GM23338 (cell line): ENCODE results near the gene CD44.

Experiments
- CREB1 ChIP-seq: fragments of 250-450 bp; sonication (Bioruptor Pico); IDR thresholded peaks from 2 replicates; pipeline ENCODE4 v1.5.0; 2020; ENCODE audit warnings: low read depth, mild to moderate bottlenecking, moderate library complexity
- CTCF ChIP-seq, 2 experiments: fragments of 200-600 bp in 1 of 2; sonication (generic) in 1 of 2; conservative IDR thresholded peaks; 2 replicates each; pipeline versions ENCODE4 v1.5.1 to v1.6.1; 2016 to 2017; ENCODE audit warnings: antibody characterized with exemption in 2 of 2, low read depth in 2 of 2, mild to moderate bottlenecking in 2 of 2, moderate library complexity in 1 of 2
- EZH2 ChIP-seq: fragments of 200-600 bp; sonication (generic); IDR thresholded peaks from one replicate; pipeline ENCODE4 v1.8.0; 2017; ENCODE audit warnings: antibody characterized with exemption, mild to moderate bottlenecking, low read depth; ENCODE audit not compliant: unreplicated experiment
- EZH2phosphoT487 ChIP-seq: fragments of 200-600 bp; sonication (generic); IDR thresholded peaks from one replicate; pipeline ENCODE4 v1.8.1; 2018; ENCODE audit warnings: antibody characterized with exemption; ENCODE audit not compliant: unreplicated experiment
- POLR2AphosphoS5 ChIP-seq: IDR thresholded peaks from 2 replicates; pipeline ENCODE4 v1.6.1; 2016; ENCODE audit warnings: antibody characterized with exemption, low read depth
- STAT1 ChIP-seq: IDR thresholded peaks from one replicate; pipeline ENCODE4 v1.6.1; 2016; ENCODE audit warnings: antibody characterized with exemption; ENCODE audit not compliant: unreplicated experiment
- ZNF114 ChIP-seq: fragments of 250-450 bp; sonication (Bioruptor Pico); IDR thresholded peaks from 2 replicates; pipeline ENCODE4 v1.5.0; 2020; ENCODE audit warnings: mild to moderate bottlenecking, moderate library complexity
- ZNF331 ChIP-seq: fragments of 250-450 bp; sonication (Bioruptor Pico); IDR thresholded peaks from 2 replicates; pipeline ENCODE4 v1.5.0; 2020; ENCODE audit warnings: low read depth, mild to moderate bottlenecking, moderate library complexity
- TF ChIP-seq, protein P1 (sequence below): IDR thresholded peaks from one replicate; pipeline ENCODE4 v1.6.1; 2018; ENCODE audit warnings: antibody characterized with exemption; ENCODE audit not compliant: unreplicated experiment
- TF ChIP-seq, protein P2 (sequence below): IDR thresholded peaks from 2 replicates; pipeline ENCODE4 v1.6.1; 2016; ENCODE audit warnings: antibody characterized with exemption

GRCh38 chr11:35231076-35231860 lies 92.3 kb downstream of the CD44 start:
- TF ChIP-seq CTCF (conservative IDR thresholded peaks at IDR 0.05; ENCODE audit: low read depth in 2 of 2), result no peak
- TF ChIP-seq, protein P1, sequence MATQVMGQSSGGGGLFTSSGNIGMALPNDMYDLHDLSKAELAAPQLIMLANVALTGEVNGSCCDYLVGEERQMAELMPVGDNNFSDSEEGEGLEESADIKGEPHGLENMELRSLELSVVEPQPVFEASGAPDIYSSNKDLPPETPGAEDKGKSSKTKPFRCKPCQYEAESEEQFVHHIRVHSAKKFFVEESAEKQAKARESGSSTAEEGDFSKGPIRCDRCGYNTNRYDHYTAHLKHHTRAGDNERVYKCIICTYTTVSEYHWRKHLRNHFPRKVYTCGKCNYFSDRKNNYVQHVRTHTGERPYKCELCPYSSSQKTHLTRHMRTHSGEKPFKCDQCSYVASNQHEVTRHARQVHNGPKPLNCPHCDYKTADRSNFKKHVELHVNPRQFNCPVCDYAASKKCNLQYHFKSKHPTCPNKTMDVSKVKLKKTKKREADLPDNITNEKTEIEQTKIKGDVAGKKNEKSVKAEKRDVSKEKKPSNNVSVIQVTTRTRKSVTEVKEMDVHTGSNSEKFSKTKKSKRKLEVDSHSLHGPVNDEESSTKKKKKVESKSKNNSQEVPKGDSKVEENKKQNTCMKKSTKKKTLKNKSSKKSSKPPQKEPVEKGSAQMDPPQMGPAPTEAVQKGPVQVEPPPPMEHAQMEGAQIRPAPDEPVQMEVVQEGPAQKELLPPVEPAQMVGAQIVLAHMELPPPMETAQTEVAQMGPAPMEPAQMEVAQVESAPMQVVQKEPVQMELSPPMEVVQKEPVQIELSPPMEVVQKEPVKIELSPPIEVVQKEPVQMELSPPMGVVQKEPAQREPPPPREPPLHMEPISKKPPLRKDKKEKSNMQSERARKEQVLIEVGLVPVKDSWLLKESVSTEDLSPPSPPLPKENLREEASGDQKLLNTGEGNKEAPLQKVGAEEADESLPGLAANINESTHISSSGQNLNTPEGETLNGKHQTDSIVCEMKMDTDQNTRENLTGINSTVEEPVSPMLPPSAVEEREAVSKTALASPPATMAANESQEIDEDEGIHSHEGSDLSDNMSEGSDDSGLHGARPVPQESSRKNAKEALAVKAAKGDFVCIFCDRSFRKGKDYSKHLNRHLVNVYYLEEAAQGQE, result no peak
- TF ChIP-seq STAT1, result no peak
- TF ChIP-seq EZH2, result no peak
- no peak for TF ChIP-seq POLR2AphosphoS5
- TF ChIP-seq, protein P2, sequence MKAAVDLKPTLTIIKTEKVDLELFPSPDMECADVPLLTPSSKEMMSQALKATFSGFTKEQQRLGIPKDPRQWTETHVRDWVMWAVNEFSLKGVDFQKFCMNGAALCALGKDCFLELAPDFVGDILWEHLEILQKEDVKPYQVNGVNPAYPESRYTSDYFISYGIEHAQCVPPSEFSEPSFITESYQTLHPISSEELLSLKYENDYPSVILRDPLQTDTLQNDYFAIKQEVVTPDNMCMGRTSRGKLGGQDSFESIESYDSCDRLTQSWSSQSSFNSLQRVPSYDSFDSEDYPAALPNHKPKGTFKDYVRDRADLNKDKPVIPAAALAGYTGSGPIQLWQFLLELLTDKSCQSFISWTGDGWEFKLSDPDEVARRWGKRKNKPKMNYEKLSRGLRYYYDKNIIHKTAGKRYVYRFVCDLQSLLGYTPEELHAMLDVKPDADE, result no peak
- TF ChIP-seq EZH2phosphoT487, result no peak
- no peak for TF ChIP-seq ZNF331 (CRISPR knock-in tag)
- TF ChIP-seq CREB1, result no peak
- TF ChIP-seq ZNF114 (CRISPR knock-in tag), result no peak
